ENCODE results near the gene ZNF335.

- no peak for TF ChIP-seq POLR2AphosphoS5 (IDR thresholded peaks at IDR 0.05)
- TF ChIP-seq CTCF (IDR thresholded peaks at IDR 0.05) = no peak
- no peak for TF ChIP-seq POLR2A (IDR thresholded peaks at IDR 0.05)
Observed at GRCh38 chr20:46010491-46011391, 38.7 kb upstream of the ZNF335 start.
